NT2/D1 (cell line): ENCODE data around the gene FMN1.

Experiments
- SUZ12 ChIP-seq: IDR thresholded peaks from 2 replicates; pipeline ENCODE4 v1.6.1; 2011; ENCODE audit not compliant: insufficient read length, insufficient read depth; ENCODE audit errors: extremely low read depth
- YY1 ChIP-seq: IDR thresholded peaks from 2 replicates; pipeline ENCODE4 v1.6.1; 2011; ENCODE audit not compliant: insufficient read length, insufficient read depth
- ZNF274 ChIP-seq: IDR thresholded peaks from 2 replicates; pipeline ENCODE4 v1.6.1; 2011; ENCODE audit warnings: mild to moderate bottlenecking, low read depth, low read length

DNA sequence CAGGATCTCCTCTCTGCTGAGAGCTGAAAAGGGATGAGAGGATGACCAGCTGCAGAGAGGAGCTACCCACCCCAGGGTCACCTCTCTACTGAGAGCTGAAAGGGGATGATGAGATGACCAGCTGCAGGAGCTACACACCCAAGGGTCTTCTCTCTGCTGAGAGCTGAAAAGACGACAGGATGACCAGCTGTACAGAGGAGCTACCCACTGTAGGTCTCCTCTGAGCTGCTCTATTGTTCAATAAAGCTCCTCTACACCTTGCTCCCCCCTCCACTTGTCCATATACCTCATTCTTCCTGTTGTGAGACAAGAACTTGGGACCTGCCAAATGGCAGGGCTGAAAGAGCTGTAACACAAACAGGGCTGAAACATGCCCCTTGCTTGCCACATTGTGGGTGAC lies 149.9 kb downstream of the FMN1 start:
- TF ChIP-seq SUZ12 (no peak), ZNF274 (no peak), YY1 (no peak)
